MM.1S (cell line): Measurements from ENCODE around the gene GRAMD1A.

Source experiments
- DNase-seq: peaks from one replicate; pipeline ENCODE4 v3.0.0-alpha.2; 2015
- H2AFZ ChIP-seq: fragments of 300-600 bp; sonication (generic); 2 replicates; pipeline ENCODE4 v1.6.0; 2016; ENCODE audit warnings: antibody characterized with exemption, low read length
- H3F3A ChIP-seq: fragments of 300-600 bp; sonication (generic); 2 replicates; pipeline ENCODE4 v1.6.1; 2016; ENCODE audit warnings: mild to moderate bottlenecking, antibody characterized with exemption, low read length, moderate library complexity, mixed read lengths; ENCODE audit not compliant: insufficient read depth
- H3K27ac ChIP-seq: fragments of 300-600 bp; sonication (generic); 2 replicates; pipeline ENCODE4 v1.5.1; 2016; ENCODE audit warnings: mild to moderate bottlenecking, low read length
- H3K27me3 ChIP-seq: fragments of 300-600 bp; sonication (generic); replicated peaks from 2 replicates; pipeline ENCODE4 v1.6.0; 2016; ENCODE audit warnings: low read length; ENCODE audit not compliant: insufficient read depth
- H3K36me3 ChIP-seq: fragments of 300-600 bp; sonication (generic); replicated peaks from 2 replicates; pipeline ENCODE4 v1.6.1; 2016; ENCODE audit warnings: mild to moderate bottlenecking, low read length, mixed read lengths; ENCODE audit not compliant: insufficient read depth
- H3K4me1 ChIP-seq: fragments of 300-600 bp; sonication (generic); 2 replicates; pipeline ENCODE4 v1.6.1; 2016; ENCODE audit warnings: low read length, mixed read lengths
- H3K4me2 ChIP-seq: fragments of 300-600 bp; sonication (generic); 2 replicates; pipeline ENCODE4 v1.6.0; 2016; ENCODE audit warnings: low read depth, low read length
- H3K4me3 ChIP-seq: fragments of 300-600 bp; sonication (generic); 2 replicates; pipeline ENCODE4 v1.5.1; 2016; ENCODE audit warnings: low read length, mixed read lengths
- H3K79me2 ChIP-seq: fragments of 300-600 bp; sonication (generic); 2 replicates; pipeline ENCODE4 v1.6.1; 2016; ENCODE audit warnings: mixed run types, low read length, mixed read lengths
- H3K9ac ChIP-seq: fragments of 300-600 bp; sonication (generic); 2 replicates; pipeline ENCODE4 v1.6.1; 2016; ENCODE audit warnings: low read length, mixed read lengths
- H3K9me2 ChIP-seq: fragments of 300-600 bp; sonication (generic); replicated peaks from 2 replicates; pipeline ENCODE4 v1.6.1; 2016; ENCODE audit warnings: mild to moderate bottlenecking, low read length, mixed read lengths; ENCODE audit not compliant: insufficient read depth
- H3K9me3 ChIP-seq: fragments of 300-600 bp; sonication (generic); replicated peaks from 2 replicates; pipeline ENCODE4 v1.6.1; 2016; ENCODE audit warnings: mild to moderate bottlenecking, low read length, mixed read lengths; ENCODE audit not compliant: insufficient read depth
- H4K20me1 ChIP-seq: fragments of 300-600 bp; sonication (generic); 2 replicates; pipeline ENCODE4 v1.6.1; 2016; ENCODE audit warnings: mild to moderate bottlenecking, low read length, moderate library complexity, mixed read lengths; ENCODE audit not compliant: insufficient read depth
- EZH2 ChIP-seq: fragments of 300-600 bp; sonication (generic); optimal IDR thresholded peaks from 2 replicates; pipeline ENCODE3; 2017; ENCODE audit warnings: low read depth, mild to moderate bottlenecking, antibody characterized with exemption, low read length, mixed read lengths
- EZH2phosphoT487 ChIP-seq: fragments of 300-600 bp; sonication (generic); IDR thresholded peaks from 2 replicates; pipeline ENCODE4 v1.6.1; 2018; ENCODE audit warnings: antibody characterized with exemption, low read length
- TF ChIP-seq, protein P1 (sequence below): fragments of 300-600 bp; sonication (generic); IDR thresholded peaks from 2 replicates; pipeline ENCODE4 v1.5.1; 2016; ENCODE audit warnings: antibody characterized with exemption, low read length, mixed read lengths

Gene GRAMD1A

DNA sequence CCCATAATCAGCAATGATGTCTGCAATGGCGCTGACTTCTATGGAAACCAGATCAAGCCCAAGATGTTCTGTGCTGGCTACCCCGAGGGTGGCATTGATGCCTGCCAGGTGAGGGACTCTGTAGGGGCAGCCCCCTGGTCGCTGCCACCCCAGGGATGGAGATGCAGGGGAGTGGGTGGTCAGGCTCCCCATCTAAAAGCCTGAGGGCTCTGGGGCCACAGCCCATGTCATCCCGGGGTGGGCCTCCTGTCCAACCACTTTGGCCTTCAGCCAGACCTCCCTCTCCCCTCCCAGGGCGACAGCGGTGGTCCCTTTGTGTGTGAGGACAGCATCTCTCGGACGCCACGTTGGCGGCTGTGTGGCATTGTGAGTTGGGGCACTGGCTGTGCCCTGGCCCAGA lies 65.5 kb downstream of the GRAMD1A start:
- H2AFZ ChIP-seq: no peak overlapping the region
- H3K9ac ChIP-seq: no peak overlapping the region
- no peaks in the 10 kb centered on the region for H3F3A ChIP-seq
- H4K20me1 ChIP-seq: no peaks in the 10 kb centered on the region
- no peaks in the 10 kb centered on the region for H3K79me2 ChIP-seq
- H3K36me3 ChIP-seq: no peaks in the 10 kb centered on the region
- DNase-seq: no peak
- H3K9me2 ChIP-seq: no peaks in the 10 kb centered on the region
- no peak overlapping the region for H3K4me2 ChIP-seq
- H3K4me1 ChIP-seq: no peaks in the 10 kb centered on the region
- TF ChIP-seq, protein P1, sequence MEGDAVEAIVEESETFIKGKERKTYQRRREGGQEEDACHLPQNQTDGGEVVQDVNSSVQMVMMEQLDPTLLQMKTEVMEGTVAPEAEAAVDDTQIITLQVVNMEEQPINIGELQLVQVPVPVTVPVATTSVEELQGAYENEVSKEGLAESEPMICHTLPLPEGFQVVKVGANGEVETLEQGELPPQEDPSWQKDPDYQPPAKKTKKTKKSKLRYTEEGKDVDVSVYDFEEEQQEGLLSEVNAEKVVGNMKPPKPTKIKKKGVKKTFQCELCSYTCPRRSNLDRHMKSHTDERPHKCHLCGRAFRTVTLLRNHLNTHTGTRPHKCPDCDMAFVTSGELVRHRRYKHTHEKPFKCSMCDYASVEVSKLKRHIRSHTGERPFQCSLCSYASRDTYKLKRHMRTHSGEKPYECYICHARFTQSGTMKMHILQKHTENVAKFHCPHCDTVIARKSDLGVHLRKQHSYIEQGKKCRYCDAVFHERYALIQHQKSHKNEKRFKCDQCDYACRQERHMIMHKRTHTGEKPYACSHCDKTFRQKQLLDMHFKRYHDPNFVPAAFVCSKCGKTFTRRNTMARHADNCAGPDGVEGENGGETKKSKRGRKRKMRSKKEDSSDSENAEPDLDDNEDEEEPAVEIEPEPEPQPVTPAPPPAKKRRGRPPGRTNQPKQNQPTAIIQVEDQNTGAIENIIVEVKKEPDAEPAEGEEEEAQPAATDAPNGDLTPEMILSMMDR: no peak
- TF ChIP-seq EZH2phosphoT487: no peak
- TF ChIP-seq EZH2: no peak
- peaks cover 51% of the 10 kb centered on the region for H3K27me3 ChIP-seq
- no peak overlapping the region for H3K27ac ChIP-seq
- H3K4me3 ChIP-seq: no peak overlapping the region
- H3K9me3 ChIP-seq: no peaks in the 10 kb centered on the region

DNA sequence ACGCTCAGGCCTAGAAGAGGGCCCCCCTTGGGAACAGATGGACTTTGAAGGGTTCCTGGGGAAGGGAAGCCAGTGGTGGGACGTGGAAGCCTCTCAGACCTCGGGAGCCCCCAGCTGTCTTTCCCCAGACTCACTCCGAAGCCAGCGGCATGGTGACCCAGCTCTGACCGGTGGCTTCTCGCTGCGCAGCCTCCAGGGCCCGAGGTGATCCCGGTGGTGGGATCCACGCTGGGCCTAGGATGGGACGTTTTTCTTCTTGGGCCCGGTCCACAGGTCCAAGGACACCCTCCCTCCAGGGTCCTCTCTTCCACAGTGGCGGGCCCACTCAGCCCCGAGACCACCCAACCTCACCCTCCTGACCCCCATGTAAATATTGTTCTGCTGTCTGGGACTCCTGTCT lies 66.0 kb downstream of the GRAMD1A start:
- Histone ChIP-seq H3K4me1 (no peaks in the 10 kb centered on the region), H3K36me3 (no peaks in the 10 kb centered on the region), H3K27me3 (peaks cover 52% of the 10 kb centered on the region), H3K9ac (no peak overlapping the region), H3K4me2 (no peak overlapping the region), H3K9me3 (no peaks in the 10 kb centered on the region), H3K27ac (no peak overlapping the region), H3K4me3 (no peak overlapping the region), H3K9me2 (no peaks in the 10 kb centered on the region), H3F3A (no peaks in the 10 kb centered on the region), H3K79me2 (no peaks in the 10 kb centered on the region), H2AFZ (peak overlapping the region; percentile 9; the same call in 1 of the 2 replicates), H4K20me1 (no peaks in the 10 kb centered on the region)
- DNase-seq: no peak
- TF ChIP-seq, protein P1: no peak
- no peak for TF ChIP-seq EZH2
- TF ChIP-seq EZH2phosphoT487: no peak

DNA sequence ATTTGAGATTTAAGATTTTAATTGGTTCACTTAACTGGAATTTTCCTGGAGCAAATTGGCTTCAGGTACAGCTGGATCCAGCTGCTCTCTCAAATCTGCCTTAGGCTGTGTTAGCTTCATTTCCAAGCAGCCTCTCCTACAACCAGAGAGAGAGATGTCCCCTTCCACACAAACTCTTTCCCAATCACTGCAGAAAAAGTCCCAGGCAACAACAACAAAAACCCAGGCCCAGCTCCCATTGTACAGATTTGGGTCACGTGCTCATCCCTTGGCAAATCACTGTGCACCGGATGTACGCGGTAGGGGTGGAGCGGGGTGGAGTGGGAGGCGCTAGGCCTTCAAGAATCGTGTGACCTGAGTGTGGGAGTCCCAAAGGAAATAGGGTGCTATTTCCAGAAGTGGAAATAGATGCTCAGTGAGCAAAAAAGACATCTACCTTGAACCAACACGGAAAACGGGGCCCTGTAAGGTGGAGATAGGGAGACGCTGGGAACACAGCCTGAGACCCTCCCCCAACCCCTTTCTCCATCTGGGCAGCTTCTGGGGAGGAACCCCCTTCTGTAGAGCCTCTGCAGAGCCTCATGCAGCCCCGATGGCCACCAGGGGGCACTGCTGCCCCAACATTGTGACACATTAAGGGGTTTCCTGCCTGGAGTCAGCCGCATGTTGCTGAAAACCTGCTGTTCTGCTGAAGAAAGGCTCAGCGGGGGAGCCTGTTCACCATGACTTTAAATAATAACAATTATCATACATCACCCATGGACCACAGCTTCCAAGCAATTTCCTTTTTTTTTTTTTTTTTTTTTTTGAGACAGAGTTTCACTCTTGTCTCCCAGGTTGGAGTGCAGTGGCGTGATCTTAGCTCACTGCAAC lies 66.8 kb downstream of the GRAMD1A start:
- Histone ChIP-seq H3K9ac (no peak overlapping the region), H3K4me1 (no peaks in the 10 kb centered on the region), H3K9me2 (no peaks in the 10 kb centered on the region), H3K4me3 (no peak overlapping the region), H3K9me3 (no peaks in the 10 kb centered on the region), H2AFZ (peak overlapping the region; percentile 9; the same call in 1 of the 2 replicates), H3K27ac (no peak overlapping the region), H3F3A (no peaks in the 10 kb centered on the region), H3K79me2 (no peaks in the 10 kb centered on the region), H3K27me3 (peaks cover 51% of the 10 kb centered on the region), H3K36me3 (no peaks in the 10 kb centered on the region), H4K20me1 (no peaks in the 10 kb centered on the region), H3K4me2 (peak overlapping the region; percentile 30; the same call in 1 of the 2 replicates)
- DNase-seq: peak; percentile 80
- TF ChIP-seq, protein P1: peak; percentile 89
- TF ChIP-seq EZH2: no peak
